Stimulated activated CD4-positive, alpha-beta T cell treated with anti-CD3 and anti-CD28 coated beads, Interleukin-12 subunit alpha, Interleukin-12 subunit beta, amount 100 ng/mL, for 4 hours (primary cell): ENCODE data around the gene ZNF555.
"Not testable (repeated sequence)": the region's sequence is repeated elsewhere in the genome, so short reads cannot be mapped to it uniquely, and the experiment has no call there.

Source experiments
- DNase-seq: peaks from one replicate; pipeline ENCODE4 v3.0.0-alpha.2; 2020

Gene ZNF555

GRCh38 chr19:2840794-2841791 lies at the start of gene ZNF555:
TSS of gene ZNF555 (plus strand) at chr19:2841475. CDS start at chr19:2841573, 98 bp downstream.
- peak; percentile 98 for DNase-seq

GRCh38 chr19:2791876-2792275 lies 49.4 kb upstream of the ZNF555 start:
- no peak for DNase-seq

GRCh38 chr19:2792666-2793065 lies 48.6 kb upstream of the ZNF555 start:
- DNase-seq: not testable (repeated sequence)

- no peak for DNase-seq
Measured at GRCh38 chr19:2793126-2793525, 48.1 kb upstream of the ZNF555 start.

GRCh38 chr19:2793577-2793976 lies 47.7 kb upstream of the ZNF555 start:
- DNase-seq: no peak

GRCh38 chr19:2795827-2796658 lies 45.2 kb upstream of the ZNF555 start:
- DNase-seq: no peak

GRCh38 chr19:2796659-2797266 lies 44.5 kb upstream of the ZNF555 start:
- no peak for DNase-seq

GRCh38 chr19:2797280-2797679 lies 44.0 kb upstream of the ZNF555 start:
- DNase-seq: no peak

- no peak for DNase-seq
Measured at GRCh38 chr19:2798158-2798685, 43.1 kb upstream of the ZNF555 start.

- DNase-seq: no peak
Measured at GRCh38 chr19:2798733-2799132, 42.5 kb upstream of the ZNF555 start.

GRCh38 chr19:2799273-2800020 lies 41.8 kb upstream of the ZNF555 start:
- no peak for DNase-seq

- DNase-seq: no peak
Measured at GRCh38 chr19:2800506-2800905, 40.8 kb upstream of the ZNF555 start.

- DNase-seq: no peak
Measured at GRCh38 chr19:2802826-2803225, 38.4 kb upstream of the ZNF555 start.

GRCh38 chr19:2803486-2804155 lies 37.7 kb upstream of the ZNF555 start:
- no peak for DNase-seq

- DNase-seq: no peak
Measured at GRCh38 chr19:2804156-2805004, 36.9 kb upstream of the ZNF555 start.

- DNase-seq: no peak
Measured at GRCh38 chr19:2805261-2805900, 35.9 kb upstream of the ZNF555 start.

GRCh38 chr19:2805991-2806649 lies 35.2 kb upstream of the ZNF555 start:
- DNase-seq: no peak

- DNase-seq: no peak
Measured at GRCh38 chr19:2806736-2807378, 34.4 kb upstream of the ZNF555 start.
